Fibroblast of villous mesenchyme (primary cell): ENCODE data around the gene RGS3. TPM values are rescaled to one million over a fixed set of nuclear protein-coding genes. Genes with fewer than 3 reads are reported as not detected.

Experiments
- DNase-seq: peaks from one replicate; pipeline ENCODE4 v3.0.0-alpha.2; 2010; ENCODE audit warnings: low read depth
- H3K4me3 ChIP-seq: 2 replicates; pipeline ENCODE4 v1.5.1; 2011; ENCODE audit warnings: low read depth, mild to moderate bottlenecking, low read length
- total RNA-seq: library from RNA; depleted of rRNA; stranded (reverse); fragments of >200 nt; gene quantifications from 2 replicates; pipeline ENCODE4 v1.2.3, GENCODE V29; 2012
- TF ChIP-seq, protein P1 (sequence below): IDR thresholded peaks from 2 replicates; pipeline ENCODE4 v1.5.1; 2012; ENCODE audit warnings: low read depth, mild to moderate bottlenecking, low read length; ENCODE audit not compliant: insufficient read depth

Gene RGS3
- total RNA-seq, 1 donor = 37.1 TPM

DNA sequence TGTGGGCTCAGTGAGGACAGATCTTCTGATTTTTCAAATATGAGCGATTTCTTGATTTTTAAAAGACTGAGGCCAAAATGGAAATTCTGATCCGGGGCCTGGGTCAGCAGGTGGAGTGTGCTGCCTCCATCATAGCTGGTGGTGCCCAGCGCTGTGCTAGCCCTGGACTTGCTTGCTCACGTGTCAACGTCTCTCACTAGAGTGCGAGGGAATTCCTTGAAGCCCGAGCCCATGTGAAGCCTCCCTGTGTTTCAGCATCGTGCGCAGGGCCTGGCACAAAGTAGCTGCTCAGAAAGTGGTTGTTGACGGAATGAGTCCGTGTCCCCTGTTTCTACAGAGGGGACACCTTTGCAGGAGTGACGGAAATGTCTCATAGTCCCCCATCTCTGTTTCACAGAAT, 50.5 kb downstream of the RGS3 start:
- DNase-seq = no peak
- H3K4me3 ChIP-seq = no peak overlapping the region
- TF ChIP-seq, protein P1, sequence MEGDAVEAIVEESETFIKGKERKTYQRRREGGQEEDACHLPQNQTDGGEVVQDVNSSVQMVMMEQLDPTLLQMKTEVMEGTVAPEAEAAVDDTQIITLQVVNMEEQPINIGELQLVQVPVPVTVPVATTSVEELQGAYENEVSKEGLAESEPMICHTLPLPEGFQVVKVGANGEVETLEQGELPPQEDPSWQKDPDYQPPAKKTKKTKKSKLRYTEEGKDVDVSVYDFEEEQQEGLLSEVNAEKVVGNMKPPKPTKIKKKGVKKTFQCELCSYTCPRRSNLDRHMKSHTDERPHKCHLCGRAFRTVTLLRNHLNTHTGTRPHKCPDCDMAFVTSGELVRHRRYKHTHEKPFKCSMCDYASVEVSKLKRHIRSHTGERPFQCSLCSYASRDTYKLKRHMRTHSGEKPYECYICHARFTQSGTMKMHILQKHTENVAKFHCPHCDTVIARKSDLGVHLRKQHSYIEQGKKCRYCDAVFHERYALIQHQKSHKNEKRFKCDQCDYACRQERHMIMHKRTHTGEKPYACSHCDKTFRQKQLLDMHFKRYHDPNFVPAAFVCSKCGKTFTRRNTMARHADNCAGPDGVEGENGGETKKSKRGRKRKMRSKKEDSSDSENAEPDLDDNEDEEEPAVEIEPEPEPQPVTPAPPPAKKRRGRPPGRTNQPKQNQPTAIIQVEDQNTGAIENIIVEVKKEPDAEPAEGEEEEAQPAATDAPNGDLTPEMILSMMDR = no peak

GRCh38 chr9:113514748-113515147, 51.2 kb downstream of the RGS3 start:
- TF ChIP-seq, protein P1 = no peak
- H3K4me3 ChIP-seq = no peak overlapping the region
- no peak for DNase-seq

GRCh38 chr9:113515862-113516261, 52.3 kb downstream of the RGS3 start:
- TF ChIP-seq, protein P1 = no peak
- peak; percentile 61 for DNase-seq
- H3K4me3 ChIP-seq = no peak overlapping the region

GRCh38 chr9:113516840-113517577, 53.5 kb downstream of the RGS3 start:
- no peak for DNase-seq
- H3K4me3 ChIP-seq = no peak overlapping the region
- TF ChIP-seq, protein P1 = no peak

- TF ChIP-seq, protein P1 = no peak
- peak; percentile 59 for DNase-seq
- H3K4me3 ChIP-seq = no peak overlapping the region
Measured at GRCh38 chr9:113519426-113520108, 56.0 kb downstream of the RGS3 start.

- H3K4me3 ChIP-seq = no peak overlapping the region
- TF ChIP-seq, protein P1 = no peak
- DNase-seq = no peak
Measured at GRCh38 chr9:113520109-113520642, 56.6 kb downstream of the RGS3 start.
